WERI-Rb-1 (cell line): ENCODE data around the gene ATAT1.

ENCODE experiments used
- DNase-seq: peaks from one replicate; pipeline ENCODE4 v3.0.0-alpha.2; 2020
- H3K27ac ChIP-seq: fragments of 250-450 bp; sonication (Bioruptor Pico); 2 replicates; pipeline ENCODE4 v1.5.1; 2020; ENCODE audit warnings: mild to moderate bottlenecking, moderate library complexity
- H3K27me3 ChIP-seq: fragments of 250-450 bp; sonication (Bioruptor Pico); 2 replicates; pipeline ENCODE4 v1.5.1; 2021; ENCODE audit warnings: mild to moderate bottlenecking, low read depth, moderate library complexity; ENCODE audit not compliant: insufficient read depth, severe bottlenecking
- H3K36me3 ChIP-seq: fragments of 250-450 bp; sonication (Bioruptor Pico); 2 replicates; pipeline ENCODE4 v1.5.1; 2020; ENCODE audit warnings: mild to moderate bottlenecking, moderate library complexity
- H3K4me3 ChIP-seq: 2 replicates; pipeline ENCODE4 v1.5.1; 2011; ENCODE audit warnings: low read depth, mild to moderate bottlenecking, control low read depth, low read length
- H3K9me3 ChIP-seq: fragments of 250-450 bp; sonication (Bioruptor Pico); 2 replicates; pipeline ENCODE4 v1.5.1; 2021; ENCODE audit warnings: mild to moderate bottlenecking, moderate library complexity; ENCODE audit not compliant: severe bottlenecking
- CTCF ChIP-seq: IDR thresholded peaks from 2 replicates; pipeline ENCODE4 v1.5.1; 2011; ENCODE audit warnings: low read depth, mild to moderate bottlenecking, control low read depth, inconsistent platforms, low read length

Gene ATAT1

GRCh38 chr6:30640481-30640880 is 13.8 kb downstream of the ATAT1 start:
- Histone ChIP-seq H3K27me3 (no peaks in the 10 kb centered on the region), H3K9me3 (no peaks in the 10 kb centered on the region), H3K4me3 (no peak overlapping the region), H3K27ac (no peak overlapping the region), H3K36me3 (peaks cover 89% of the 10 kb centered on the region)
- TF ChIP-seq CTCF: 0 out of 2 replicates have a peak, but pooled peaks have one; percentile 1
- DNase-seq: no peak

GRCh38 chr6:30641048-30641447 is 14.4 kb downstream of the ATAT1 start:
- no peaks in the 10 kb centered on the region for H3K9me3 ChIP-seq
- H3K27ac ChIP-seq: no peak overlapping the region
- no peak overlapping the region for H3K4me3 ChIP-seq
- peaks cover 89% of the 10 kb centered on the region for H3K36me3 ChIP-seq
- no peaks in the 10 kb centered on the region for H3K27me3 ChIP-seq
- TF ChIP-seq CTCF: no peak
- no peak for DNase-seq

GRCh38 chr6:30643656-30644055 is 17.0 kb downstream of the ATAT1 start:
- DNase-seq: no peak
- Histone ChIP-seq H3K27me3 (no peaks in the 10 kb centered on the region), H3K9me3 (no peaks in the 10 kb centered on the region), H3K36me3 (peaks cover 77% of the 10 kb centered on the region), H3K27ac (no peak overlapping the region), H3K4me3 (no peak overlapping the region)
- no peak for TF ChIP-seq CTCF

- TF ChIP-seq CTCF: no peak
- Histone ChIP-seq H3K9me3 (no peaks in the 10 kb centered on the region), H3K27ac (no peak overlapping the region), H3K36me3 (peaks cover 80% of the 10 kb centered on the region), H3K4me3 (no peak overlapping the region), H3K27me3 (no peaks in the 10 kb centered on the region)
- DNase-seq: no peak
Observed at GRCh38 chr6:30644769-30645168, 18.1 kb downstream of the ATAT1 start.

GRCh38 chr6:30645989-30646388 is 19.3 kb downstream of the ATAT1 start:
- Histone ChIP-seq H3K9me3 (no peaks in the 10 kb centered on the region), H3K4me3 (no peak overlapping the region), H3K27me3 (no peaks in the 10 kb centered on the region), H3K27ac (peak overlapping the region; percentile 19), H3K36me3 (peaks cover 80% of the 10 kb centered on the region)
- no peak for TF ChIP-seq CTCF
- DNase-seq: no peak

- Histone ChIP-seq H3K9me3 (no peaks in the 10 kb centered on the region), H3K27me3 (no peaks in the 10 kb centered on the region), H3K36me3 (peaks cover 80% of the 10 kb centered on the region), H3K27ac (peak within 1 kb of the TSS; percentile 97), H3K4me3 (peak within 1 kb of the TSS; percentile 88)
- DNase-seq: peak; percentile 99
- no peak for TF ChIP-seq CTCF
Observed at GRCh38 chr6:30646450-30647241, 20.0 kb downstream of the ATAT1 start, which contains the start of gene C6orf136. Gene C6orf136, plus strand, starts transcription at chr6:30647133. Its CDS starts 99 bp downstream, at chr6:30647232.
